HEK293T (cell line): ENCODE results near the gene BLOC1S1.

Experiments
- CTCF ChIA-PET: fragments of 350-600 bp; formaldehyde crosslinking; extraction: SDS; loops from one replicate; lab custom pipeline; 2021; ENCODE audit warnings: antibody characterized with exemption, inconsistent platforms; lab: Yijun Ruan, JAX
- POLR2A ChIA-PET: fragments of 350-600 bp; formaldehyde crosslinking; extraction: SDS; loops from one replicate; lab custom pipeline; 2020; ENCODE audit warnings: antibody characterized with exemption, inconsistent platforms; lab: Yijun Ruan, JAX
- DNase-seq: peaks from one replicate; pipeline ENCODE4 v3.0.0; 2012; ENCODE audit warnings: mixed read lengths; ENCODE audit errors: extremely low spot score
- ARNT ChIP-seq: fragments of 450-650 bp; IDR thresholded peaks from 2 replicates; pipeline ENCODE4 v1.6.1; 2017; ENCODE audit warnings: mild to moderate bottlenecking
- BHLHE40 ChIP-seq: fragments of 450-650 bp; IDR thresholded peaks from 2 replicates; pipeline ENCODE4 v1.6.1; 2016; ENCODE audit warnings: mild to moderate bottlenecking, moderate library complexity, borderline replicate concordance
- CTBP1 ChIP-seq: fragments of 450-650 bp; IDR thresholded peaks from 2 replicates; pipeline ENCODE4 v1.6.1; 2016; ENCODE audit warnings: borderline replicate concordance
- ELF4 ChIP-seq: fragments of 450-650 bp; IDR thresholded peaks from 2 replicates; pipeline ENCODE4 v1.6.1; 2017; ENCODE audit warnings: antibody characterized with exemption
- FOXA1 ChIP-seq: fragments of 450-650 bp; IDR thresholded peaks from 2 replicates; pipeline ENCODE4 v1.6.1; 2016; ENCODE audit warnings: mild to moderate bottlenecking
- FOXK2 ChIP-seq: fragments of 450-650 bp; IDR thresholded peaks from 2 replicates; pipeline ENCODE4 v1.6.1; 2016; ENCODE audit warnings: mild to moderate bottlenecking
- FOXM1 ChIP-seq: fragments of 450-650 bp; IDR thresholded peaks from 2 replicates; pipeline ENCODE4 v1.6.1; 2017; ENCODE audit warnings: mild to moderate bottlenecking, borderline replicate concordance
- HDGF ChIP-seq: fragments of 450-650 bp; IDR thresholded peaks from 2 replicates; pipeline ENCODE4 v1.6.1; 2017; ENCODE audit warnings: antibody characterized with exemption, borderline replicate concordance
- L3MBTL2 ChIP-seq: fragments of 450-650 bp; conservative IDR thresholded peaks from 2 replicates; pipeline ENCODE4 v1.6.1; 2016; ENCODE audit warnings: mild to moderate bottlenecking
- LEF1 ChIP-seq: fragments of 450-650 bp; IDR thresholded peaks from 2 replicates; pipeline ENCODE4 v1.6.1; 2017; ENCODE audit warnings: mild to moderate bottlenecking, borderline replicate concordance
- NFRKB ChIP-seq: fragments of 450-650 bp; IDR thresholded peaks from 2 replicates; pipeline ENCODE4 v1.6.1; 2016; ENCODE audit warnings: mild to moderate bottlenecking, moderate library complexity
- PKNOX1 ChIP-seq: fragments of 450-650 bp; IDR thresholded peaks from 2 replicates; pipeline ENCODE4 v1.6.1; 2016
- SP1 ChIP-seq: fragments of 450-650 bp; IDR thresholded peaks from 2 replicates; pipeline ENCODE4 v1.6.1; 2017
- SUZ12 ChIP-seq: fragments of 450-650 bp; IDR thresholded peaks from 2 replicates; pipeline ENCODE4 v1.6.1; 2016; ENCODE audit warnings: mild to moderate bottlenecking
- TARDBP ChIP-seq: fragments of 450-650 bp; IDR thresholded peaks from 2 replicates; pipeline ENCODE4 v1.6.1; 2016
- ZNF384 ChIP-seq: fragments of 450-650 bp; IDR thresholded peaks from 2 replicates; pipeline ENCODE4 v1.6.1; 2016

BLOC1S1 gene

GRCh38 chr12:55715833-55716581 is at the start of gene BLOC1S1:
BLOC1S1 (plus strand) TSS chr12:55716046; CDS start chr12:55716052, 6 bp downstream.
- ChIA-PET CTCF (interaction anchor here (1.6 to 3.7 kb wide), 3 partner anchors 9 to 22 kb away, joined by 6 to 17 read pairs (median 10); no protein-coding TSS in a partner anchor), POLR2A (interaction anchor here (0.7 to 5.4 kb wide), 12 partner anchors 9 to 114 kb away, joined by 3 to 30 read pairs (median 3); partner anchors contain the start of genes CD63 and DNAJC14)
- no peak for TF ChIP-seq SUZ12
- TF ChIP-seq SP1, result no peak
- no peak for TF ChIP-seq LEF1
- no peak for TF ChIP-seq FOXK2
- no peak for TF ChIP-seq HDGF
- no peak for TF ChIP-seq ZNF384
- no peak for TF ChIP-seq TARDBP
- peak; percentile 46; the same call in 1 of the 2 replicates for TF ChIP-seq ARNT
- TF ChIP-seq ELF4, result peak; percentile 55
- peak; percentile 55; the same call in 1 of the 2 replicates for TF ChIP-seq NFRKB
- no peak for TF ChIP-seq PKNOX1
- TF ChIP-seq L3MBTL2, result peak; percentile 91
- no peak for TF ChIP-seq CTBP1
- TF ChIP-seq FOXM1, result peak; percentile 82; the same call in 1 of the 2 replicates
- no peak for TF ChIP-seq BHLHE40
- no peak for TF ChIP-seq FOXA1
- DNase-seq, result peak; percentile 92

DNA sequence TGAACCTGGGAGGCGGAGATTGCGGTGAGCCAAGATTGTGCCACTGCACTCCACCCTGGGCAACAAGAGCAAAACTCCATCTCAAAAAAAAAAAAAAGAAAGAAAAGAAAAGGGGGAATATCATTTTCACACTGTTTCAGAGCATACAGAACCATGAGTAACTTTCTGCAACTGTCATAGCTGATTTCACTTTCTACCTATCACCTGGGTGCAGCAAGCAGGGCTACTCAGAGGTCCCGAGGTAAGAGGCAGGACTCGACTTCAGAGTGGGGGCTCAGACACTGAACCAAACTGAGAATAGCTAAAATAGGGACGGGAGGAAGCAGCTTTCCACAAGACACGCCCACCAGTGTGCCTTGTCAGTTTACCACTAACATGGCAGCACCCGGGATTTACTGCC is 49.3 kb upstream of the BLOC1S1 start:
- POLR2A ChIA-PET, result no interaction called here
- no peak for DNase-seq
- CTCF ChIA-PET, result interaction anchor here (0.7 to 1.0 kb wide), 3 partner anchors 10 to 273 kb away, joined by 3 to 5 read pairs (median 3); no protein-coding TSS in a partner anchor
- TF ChIP-seq ZNF384 (no peak), SUZ12 (no peak)

DNA sequence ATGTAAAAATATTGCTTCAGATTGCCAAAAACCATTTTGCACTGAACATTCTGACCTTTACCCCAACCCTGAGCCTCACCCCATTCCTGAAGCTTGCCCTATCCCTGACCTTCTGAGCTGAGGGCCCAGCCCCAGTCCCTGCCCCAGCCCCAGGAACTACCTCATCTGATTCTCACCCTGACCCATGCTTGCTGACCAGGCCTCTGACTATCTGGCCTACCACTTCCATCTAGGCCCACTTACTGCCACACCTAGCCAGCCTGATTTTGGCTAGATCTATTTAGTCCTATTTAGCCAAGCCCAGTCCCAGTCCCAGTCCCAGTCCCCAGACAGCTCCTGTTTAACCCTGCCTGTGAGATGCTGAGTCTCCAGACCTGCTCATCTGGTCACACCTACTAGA is 45.6 kb upstream of the BLOC1S1 start:
- POLR2A ChIA-PET, result no interaction called here
- TF ChIP-seq FOXK2, result no peak
- no peak for TF ChIP-seq FOXA1
- TF ChIP-seq LEF1, result no peak
- no peak for TF ChIP-seq PKNOX1
- TF ChIP-seq HDGF, result no peak
- no peak for TF ChIP-seq TARDBP
- no peak for TF ChIP-seq FOXM1
- TF ChIP-seq SUZ12, result no peak
- TF ChIP-seq NFRKB, result no peak
- TF ChIP-seq ELF4, result no peak
- TF ChIP-seq ZNF384, result no peak
- no peak for TF ChIP-seq CTBP1
- no peak for TF ChIP-seq BHLHE40
- TF ChIP-seq L3MBTL2, result no peak
- TF ChIP-seq ARNT, result no peak
- TF ChIP-seq SP1, result no peak
- CTCF ChIA-PET, result interaction anchor here (1.9 kb wide), 1 partner anchor 11 kb away, joined by 6 read pairs; a partner anchor contains a TSS
- DNase-seq, result no peak

- TF ChIP-seq LEF1 (no peak), ELF4 (no peak), SP1 (no peak), TARDBP (no peak), ZNF384 (no peak), BHLHE40 (no peak), HDGF (no peak), CTBP1 (no peak), ARNT (no peak), NFRKB (no peak), FOXM1 (no peak), SUZ12 (no peak), L3MBTL2 (no peak), PKNOX1 (no peak), FOXA1 (no peak), FOXK2 (no peak)
- no peak for DNase-seq
- POLR2A ChIA-PET, result interaction anchor here (0.6 kb wide), 1 partner anchor 44 kb away, joined by 3 read pairs; the partner anchor contains the start of gene BLOC1S1
- CTCF ChIA-PET, result interaction anchor here (0.7 to 1.0 kb wide), 2 partner anchors 10 to 16 kb away, joined by 3 to 5 read pairs; a partner anchor contains a TSS
Measured at GRCh38 chr12:55671746-55672145, 44.1 kb upstream of the BLOC1S1 start.

DNA sequence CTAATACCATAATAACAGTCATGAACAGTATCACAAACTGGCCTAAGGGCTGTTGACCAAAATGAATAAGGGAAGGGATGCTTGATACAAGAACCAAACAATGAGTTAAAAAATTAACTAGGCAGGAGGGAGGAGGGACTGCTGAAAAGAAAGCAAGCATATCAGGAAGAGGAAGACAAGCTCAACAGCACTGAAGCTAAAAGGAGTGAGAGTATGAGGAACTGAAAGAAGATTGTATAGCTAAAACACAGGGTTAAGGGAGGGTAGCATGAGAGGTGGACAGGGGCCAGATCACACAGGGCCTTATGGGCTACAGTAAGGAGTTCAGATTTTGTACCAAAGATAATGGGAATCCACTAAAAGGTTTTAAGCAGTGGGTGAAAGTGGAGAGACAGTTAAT is 42.2 kb upstream of the BLOC1S1 start:
- CTCF ChIA-PET, result interaction anchor here (1.0 kb wide), 1 partner anchor 17 kb away, joined by 3 read pairs; no protein-coding TSS in a partner anchor
- no peak for TF ChIP-seq ELF4
- no peak for TF ChIP-seq ZNF384
- no peak for TF ChIP-seq LEF1
- TF ChIP-seq FOXK2, result no peak
- TF ChIP-seq BHLHE40, result no peak
- TF ChIP-seq FOXA1, result no peak
- no peak for TF ChIP-seq SP1
- DNase-seq, result no peak
- POLR2A ChIA-PET, result no interaction called here
